ENCODE measurements around the gene RNF212.

- TF ChIP-seq CTCF (IDR thresholded peaks at IDR 0.05) (no peak), POLR2A (IDR thresholded peaks at IDR 0.05) (no peak)
These were observed 67.7 kb downstream of the RNF212 start for GRCh38 chr4:1045595-1046201.

Data from uterus (tissue), 2 donors.